OCI-LY3 (cell line): Measurements from ENCODE around the gene LIX1.
"Not testable (repeated sequence)": the region's sequence is repeated elsewhere in the genome, so short reads cannot be mapped to it uniquely, and the experiment has no call there.

ENCODE experiments used
- H2AFZ ChIP-seq: fragments of 200-600, 300-600 bp; shearing (Covaris generic); 2 replicates; pipeline ENCODE4 v1.6.0; 2014; ENCODE audit warnings: antibody characterized with exemption, low read depth, low read length
- H3K27ac ChIP-seq: fragments of 200-600, 300-600 bp; sonication (generic); 2 replicates; pipeline ENCODE4 v1.5.1; 2014; ENCODE audit warnings: mild to moderate bottlenecking, low read length, moderate library complexity, mixed read lengths
- H3K27me3 ChIP-seq: fragments of 200-600, 300-600 bp; sonication (generic); 2 replicates; pipeline ENCODE4 v1.6.1; 2014; ENCODE audit warnings: low read depth, low read length, mixed read lengths
- H3K36me3 ChIP-seq: fragments of 200-600, 300-600 bp; sonication (generic); replicated peaks from 2 replicates; pipeline ENCODE3; 2014; ENCODE audit warnings: low read depth, low read length, mixed read lengths
- H3K4me1 ChIP-seq: fragments of 300-600, 200-600 bp; sonication (generic); 2 replicates; pipeline ENCODE4 v1.6.1; 2014; ENCODE audit warnings: low read length, mixed read lengths
- H3K4me2 ChIP-seq: fragments of 200-600, 300-600 bp; sonication (generic); 2 replicates; pipeline ENCODE4 v1.6.1; 2014; ENCODE audit warnings: low read length, mixed read lengths
- H3K4me3 ChIP-seq: fragments of 300-600, 200-600 bp; sonication (generic); 2 replicates; pipeline ENCODE4 v1.5.1; 2014; ENCODE audit warnings: antibody characterized with exemption, mild to moderate bottlenecking, low read length, moderate library complexity
- H3K79me2 ChIP-seq: fragments of 300-600, 200-600 bp; shearing (Covaris generic); 2 replicates; pipeline ENCODE4 v1.6.1; 2014; ENCODE audit warnings: mild to moderate bottlenecking, low read length, mixed read lengths
- H3K9ac ChIP-seq: fragments of 300-600, 200-600 bp; shearing (Covaris generic); 2 replicates; pipeline ENCODE4 v1.6.0; 2014; ENCODE audit warnings: mild to moderate bottlenecking, low read length, moderate library complexity
- H3K9me3 ChIP-seq: fragments of 200-600, 300-600 bp; shearing (Covaris generic); 2 replicates; pipeline ENCODE4 v1.6.1; 2014; ENCODE audit warnings: low read length, mixed read lengths; ENCODE audit not compliant: insufficient read depth
- H4K20me1 ChIP-seq: fragments of 200-600, 300-600 bp; sonication (generic); 2 replicates; pipeline ENCODE4 v1.6.1; 2016; ENCODE audit warnings: low read length, mixed read lengths; ENCODE audit not compliant: insufficient read depth
- EZH2phosphoT487 ChIP-seq: fragments of 200-600 bp; shearing (Covaris generic); IDR thresholded peaks from 2 replicates; pipeline ENCODE4 v1.6.1; 2018; ENCODE audit warnings: antibody characterized with exemption, mixed run types, low read depth
- TF ChIP-seq, protein P1 (sequence below): fragments of 200-600, 300-600 bp; sonication (generic); IDR thresholded peaks from 2 replicates; pipeline ENCODE4 v1.5.1; 2014; ENCODE audit warnings: antibody characterized with exemption, low read length, low read depth

LIX1 gene

DNA sequence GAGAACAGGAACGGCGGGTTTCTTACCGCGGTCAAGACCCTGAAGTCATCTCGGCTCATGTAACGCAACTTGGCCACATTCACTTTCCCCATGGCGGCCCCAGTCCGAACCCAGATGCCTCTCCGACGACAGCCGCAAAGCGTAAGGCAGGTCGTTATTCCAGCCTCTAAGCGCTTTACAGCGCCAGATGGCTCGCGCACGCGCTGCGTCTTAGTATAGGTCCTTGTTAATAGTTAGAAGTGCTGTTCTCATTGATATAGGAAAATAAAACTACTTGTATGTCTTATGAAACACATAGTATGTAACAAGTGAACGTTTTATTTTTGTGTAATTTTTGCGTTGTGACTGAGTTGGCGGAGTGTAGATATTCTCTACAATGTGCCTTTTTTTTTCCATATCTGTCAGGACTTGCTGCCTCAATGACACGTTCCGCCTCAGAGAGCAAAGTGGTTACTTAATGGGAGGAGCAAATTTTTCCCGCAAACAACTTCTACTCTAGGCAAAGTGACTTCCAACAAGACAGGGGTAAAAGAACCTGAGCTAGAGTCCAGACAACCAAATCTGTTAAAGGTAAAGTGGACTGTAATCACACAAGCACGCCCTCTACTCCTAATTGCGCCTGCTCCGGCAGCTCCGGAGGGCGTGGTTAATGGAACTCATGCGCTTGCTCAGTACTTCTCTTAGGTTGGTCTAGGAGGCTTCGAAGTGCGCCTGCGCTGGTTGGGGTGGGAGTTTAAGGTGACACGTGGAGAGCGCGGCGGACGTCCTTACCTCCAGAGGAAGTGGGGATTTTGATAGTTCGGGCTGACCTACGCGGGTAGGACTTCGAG, 40.9 kb upstream of the LIX1 start, which contains the start of gene RIOK2:
RIOK2 (minus strand) TSS at position 148 of the 830 bp plus-strand sequence; CDS start at position 92, 56 bp downstream.
- peak within 1 kb of the TSS; percentile 93 for H3K9ac ChIP-seq
- peak within 1 kb of the TSS; percentile 96 for H3K4me3 ChIP-seq
- peak within 1 kb of the TSS; percentile 72 for H2AFZ ChIP-seq
- H3K4me2 ChIP-seq, result peak within 1 kb of the TSS; percentile 83
- H3K4me1 ChIP-seq, result peaks cover 11% of the 10 kb centered on the region
- no peaks in the 10 kb centered on the region for H3K9me3 ChIP-seq
- no peaks in the 10 kb centered on the region for H4K20me1 ChIP-seq
- H3K36me3 ChIP-seq, result peaks cover 8% of the 10 kb centered on the region
- H3K27ac ChIP-seq, result peak within 1 kb of the TSS; percentile 71
- H3K79me2 ChIP-seq, result peaks cover 26% of the 10 kb centered on the region
- TF ChIP-seq, protein P1, sequence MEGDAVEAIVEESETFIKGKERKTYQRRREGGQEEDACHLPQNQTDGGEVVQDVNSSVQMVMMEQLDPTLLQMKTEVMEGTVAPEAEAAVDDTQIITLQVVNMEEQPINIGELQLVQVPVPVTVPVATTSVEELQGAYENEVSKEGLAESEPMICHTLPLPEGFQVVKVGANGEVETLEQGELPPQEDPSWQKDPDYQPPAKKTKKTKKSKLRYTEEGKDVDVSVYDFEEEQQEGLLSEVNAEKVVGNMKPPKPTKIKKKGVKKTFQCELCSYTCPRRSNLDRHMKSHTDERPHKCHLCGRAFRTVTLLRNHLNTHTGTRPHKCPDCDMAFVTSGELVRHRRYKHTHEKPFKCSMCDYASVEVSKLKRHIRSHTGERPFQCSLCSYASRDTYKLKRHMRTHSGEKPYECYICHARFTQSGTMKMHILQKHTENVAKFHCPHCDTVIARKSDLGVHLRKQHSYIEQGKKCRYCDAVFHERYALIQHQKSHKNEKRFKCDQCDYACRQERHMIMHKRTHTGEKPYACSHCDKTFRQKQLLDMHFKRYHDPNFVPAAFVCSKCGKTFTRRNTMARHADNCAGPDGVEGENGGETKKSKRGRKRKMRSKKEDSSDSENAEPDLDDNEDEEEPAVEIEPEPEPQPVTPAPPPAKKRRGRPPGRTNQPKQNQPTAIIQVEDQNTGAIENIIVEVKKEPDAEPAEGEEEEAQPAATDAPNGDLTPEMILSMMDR, result no peak
- TF ChIP-seq EZH2phosphoT487, result no peak
- H3K27me3 ChIP-seq, result no peaks in the 10 kb centered on the region

DNA sequence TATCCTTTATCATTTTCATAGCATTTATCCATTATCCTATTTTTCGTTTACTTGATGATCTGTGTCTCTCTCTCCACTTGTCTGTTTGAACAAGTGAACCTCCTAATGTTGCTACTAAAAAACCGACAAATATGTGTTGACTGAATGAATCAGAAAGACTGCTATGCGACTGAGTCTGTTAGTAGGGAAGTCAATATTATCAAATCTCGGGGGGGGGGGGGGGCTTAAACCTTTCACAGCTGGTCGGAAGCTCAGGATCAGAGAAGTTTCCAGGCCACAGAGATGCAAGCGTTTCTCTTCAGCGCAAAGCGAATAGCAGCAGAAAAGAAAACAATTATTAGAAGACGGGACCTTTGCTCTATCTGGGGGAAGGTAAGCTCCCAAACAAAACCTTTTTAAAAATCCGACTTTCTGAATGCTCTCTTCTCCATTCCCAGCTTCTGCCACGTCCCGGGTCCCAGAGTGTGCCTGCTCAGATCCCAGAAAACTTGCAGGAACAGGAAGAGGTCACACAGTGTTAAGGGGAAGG, 40.2 kb upstream of the LIX1 start:
- Histone ChIP-seq H3K27me3 (no peaks in the 10 kb centered on the region), H3K4me2 (peak overlapping the region; percentile 83), H3K4me3 (peak overlapping the region; percentile 96), H2AFZ (peak overlapping the region; percentile 19), H3K9ac (peak overlapping the region; percentile 93), H3K27ac (peak overlapping the region; percentile 71), H3K79me2 (peaks cover 26% of the 10 kb centered on the region), H4K20me1 (no peaks in the 10 kb centered on the region), H3K9me3 (no peaks in the 10 kb centered on the region), H3K36me3 (peaks cover 11% of the 10 kb centered on the region), H3K4me1 (peaks cover 11% of the 10 kb centered on the region)
- TF ChIP-seq, protein P1, result no peak

DNA sequence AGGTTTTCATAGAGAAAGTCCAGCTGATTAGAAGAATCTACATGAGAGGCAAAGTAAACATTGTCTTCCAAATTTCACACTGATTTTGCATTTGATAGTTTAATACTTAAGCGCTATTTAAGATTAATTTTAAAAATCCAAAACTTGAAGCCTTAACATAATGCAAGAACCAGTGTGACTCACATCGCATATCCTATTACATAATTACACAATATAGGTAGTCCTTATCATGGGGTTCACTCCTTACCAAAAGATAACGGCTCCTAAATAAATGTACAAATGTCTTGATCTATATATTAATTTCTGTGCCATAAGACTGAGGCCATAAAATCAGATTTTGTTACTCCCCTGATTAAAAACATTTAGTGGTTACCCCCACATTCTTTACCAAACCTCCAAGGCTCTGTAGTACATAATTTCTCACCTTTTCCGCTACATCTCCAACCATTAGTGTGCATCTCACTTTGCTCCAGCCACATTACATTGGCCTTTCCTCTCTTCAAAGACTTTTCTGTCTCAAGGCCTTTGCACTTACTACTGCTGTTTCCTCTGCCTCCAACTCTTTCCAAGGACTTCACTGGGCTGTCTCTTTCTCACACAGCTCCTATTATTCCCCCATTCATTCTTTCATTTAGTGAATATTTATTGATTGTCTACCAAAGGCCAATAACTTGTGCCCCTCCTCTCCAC, 39.6 kb upstream of the LIX1 start:
- Histone ChIP-seq H2AFZ (no peak overlapping the region), H3K9ac (peak overlapping the region; percentile 93), H3K4me1 (peaks cover 11% of the 10 kb centered on the region), H3K9me3 (no peaks in the 10 kb centered on the region), H3K4me2 (peak overlapping the region; percentile 83), H3K4me3 (peak overlapping the region; percentile 96), H3K79me2 (peaks cover 26% of the 10 kb centered on the region), H4K20me1 (no peaks in the 10 kb centered on the region), H3K27me3 (no peaks in the 10 kb centered on the region), H3K36me3 (peaks cover 12% of the 10 kb centered on the region), H3K27ac (peak overlapping the region; percentile 71; the same call in 1 of the 2 replicates)
- TF ChIP-seq, protein P1, result no peak
- no peak for TF ChIP-seq EZH2phosphoT487

DNA sequence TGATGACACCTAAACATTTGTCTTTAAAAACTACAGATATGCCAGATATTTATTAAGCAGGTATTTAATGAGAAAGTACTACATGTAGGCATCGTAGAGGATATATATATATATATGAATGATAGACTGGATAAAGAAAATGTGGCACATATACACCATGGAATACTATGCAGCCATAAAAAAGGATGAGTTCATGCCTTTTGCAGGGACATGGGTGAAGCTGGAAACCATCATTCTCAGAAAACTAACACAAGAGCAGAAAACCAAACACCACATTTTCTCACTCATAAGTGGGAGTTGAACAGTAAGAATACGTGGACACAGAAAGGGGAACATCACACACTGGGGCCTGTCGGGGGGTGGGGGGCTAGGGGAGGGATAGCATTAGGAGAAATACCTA, 37.0 kb upstream of the LIX1 start:
- H3K27me3 ChIP-seq, H3K9ac ChIP-seq, H4K20me1 ChIP-seq, H3K9me3 ChIP-seq, H3K4me2 ChIP-seq, H3K4me3 ChIP-seq, H2AFZ ChIP-seq, H3K27ac ChIP-seq: not testable (repeated sequence)
- Histone ChIP-seq H3K79me2 (peaks cover 26% of the 10 kb centered on the region), H3K36me3 (peaks cover 24% of the 10 kb centered on the region), H3K4me1 (peaks cover 11% of the 10 kb centered on the region)
